ENCODE data around the gene ZNF768.
A peak's percentile ranks its signal among the peaks of the same experiment; 100 is the strongest.

The ZNF768 gene

GRCh38 chr16:30532285-30533145 is 6.1 kb upstream of the ZNF768 start:
- no peak for TF ChIP-seq CTCF (IDR thresholded peaks at IDR 0.05)
- Histone ChIP-seq H3K27ac (no peak overlapping the region), H3K4me3 (no peak overlapping the region), H3K27me3 (no peaks in the 10 kb centered on the region), H3K9me3 (no peaks in the 10 kb centered on the region), H3K4me1 (peaks cover 0 to 52% (median 29%) of the 10 kb centered on the region in 4 donors), H3K36me3 (peaks cover 11 to 33% (median 25%) of the 10 kb centered on the region in 3 donors)
- DNase-seq, result no peak
- intact Hi-C loops (cut with DNase I; ENCODE audit: low total_unique reads), result loop anchor here (5.0 kb wide), 1 partner anchor 165 kb away; the partner anchor contains the start of gene SRCAP

- Histone ChIP-seq H3K27me3 (no peaks in the 10 kb centered on the region), H3K4me3 (no peak overlapping the region), H3K36me3 (peaks cover 11 to 34% (median 25%) of the 10 kb centered on the region in 3 donors), H3K9me3 (no peaks in the 10 kb centered on the region), H3K4me1 (peaks cover 0 to 49% (median 26%) of the 10 kb centered on the region in 4 donors), H3K27ac (no peak overlapping the region)
- no peak for DNase-seq
- TF ChIP-seq CTCF (IDR thresholded peaks at IDR 0.05), result no peak
- intact Hi-C loops (cut with DNase I; ENCODE audit: low total_unique reads), result loop anchor here (5.0 kb wide), 1 partner anchor 167 kb away; the partner anchor contains the start of gene SRCAP
Observed at GRCh38 chr16:30530163-30531037, 4.0 kb upstream of the ZNF768 start.

DNA sequence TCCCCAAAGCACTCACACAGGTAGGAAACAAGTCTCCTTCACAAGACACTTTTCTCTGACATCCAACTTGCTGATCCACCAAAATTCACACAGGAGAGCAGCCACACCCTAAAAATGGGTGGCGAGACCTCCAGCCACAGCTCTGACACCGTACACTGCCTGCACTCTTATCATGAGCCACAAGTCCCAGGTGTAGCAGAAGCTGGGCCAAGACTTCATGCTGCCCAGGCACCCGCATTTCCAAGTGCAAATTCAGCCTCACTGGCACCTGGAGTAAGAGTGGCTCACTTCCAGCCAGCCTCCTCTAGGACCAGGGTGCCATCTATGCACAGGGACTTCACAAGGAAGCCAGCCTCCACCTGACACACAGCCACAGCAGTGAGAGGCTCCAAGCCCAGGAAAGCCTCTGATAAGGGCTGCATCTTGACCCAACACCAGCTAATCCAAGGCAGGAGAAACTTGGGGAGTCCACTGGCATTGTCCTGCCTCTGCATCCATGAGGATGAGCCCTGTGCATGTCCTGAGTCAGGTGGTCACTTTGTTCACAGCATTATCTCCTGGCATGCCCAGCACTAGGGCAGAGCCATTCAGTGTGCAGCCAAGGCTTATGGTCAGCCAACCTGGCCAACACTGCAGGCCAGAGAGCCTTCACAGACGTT is 2.6 kb upstream of the ZNF768 start:
- Histone ChIP-seq H3K27ac (no peak overlapping the region), H3K36me3 (peaks cover 19 to 44% (median 25%) of the 10 kb centered on the region in 3 donors), H3K27me3 (no peaks in the 10 kb centered on the region), H3K4me1 (peaks cover 0 to 52% (median 24%) of the 10 kb centered on the region in 4 donors), H3K9me3 (no peaks in the 10 kb centered on the region), H3K4me3 (no peak overlapping the region)
- intact Hi-C loops (cut with DNase I; ENCODE audit: low total_unique reads), result loop anchor here (5.0 kb wide), 1 partner anchor 82 kb away; the partner anchor contains the start of gene SEPHS2
- no peak for TF ChIP-seq CTCF (IDR thresholded peaks at IDR 0.05)
- DNase-seq, result no peak

- Histone ChIP-seq H3K36me3 (peaks cover 16 to 37% (median 22%) of the 10 kb centered on the region in 3 donors), H3K4me1 (peaks cover 0 to 40% (median 13%) of the 10 kb centered on the region in 4 donors), H3K27ac (peak overlapping the region; percentile 93 to 99), H3K4me3 (peak overlapping the region; percentile 63 to 93), H3K9me3 (no peaks in the 10 kb centered on the region), H3K27me3 (no peaks in the 10 kb centered on the region)
- no peak for TF ChIP-seq CTCF (IDR thresholded peaks at IDR 0.05)
- no peak for DNase-seq
- intact Hi-C loops (cut with DNase I; ENCODE audit: low total_unique reads), result loop anchor here (5.0 kb wide), 1 partner anchor 80 kb away; the partner anchor contains the start of gene SEPHS2
Observed at GRCh38 chr16:30527635-30528178, 1.3 kb upstream of the ZNF768 start.
